CD8-positive, alpha-beta memory T cell (primary cell): ENCODE measurements around the gene NCKAP5. TPM values are rescaled to one million over a fixed set of nuclear protein-coding genes. Genes with fewer than 3 reads are reported as not detected.

Experiments used
- CTCF ChIA-PET: fragments of 350-600 bp; sonication (Branson Sonifier 250); formaldehyde crosslinking; loops from one replicate; lab custom pipeline; 2021; ENCODE audit warnings: antibody characterized with exemption; lab: Charles Lee
- POLR2A ChIA-PET: fragments of 350-600 bp; sonication (Branson Sonifier 250); formaldehyde crosslinking; loops from one replicate; lab custom pipeline; 2021; ENCODE audit warnings: antibody characterized with exemption; lab: Charles Lee
- DNase-seq, 5 donors: peaks; one replicate each; pipeline versions ENCODE4 v3.0.0 to v3.0.0-alpha.2; 2020 to 2022; ENCODE audit warnings: mixed read lengths in 1 of 5
- H3K27ac ChIP-seq: one replicate; pipeline ENCODE4 v1.7.0; 2013; ENCODE audit warnings: low read depth, mild to moderate bottlenecking, low read length, moderate library complexity
- H3K27me3 ChIP-seq: 2 replicates; pipeline ENCODE4 v1.7.0; 2013; ENCODE audit warnings: low read length, mild to moderate bottlenecking; ENCODE audit not compliant: insufficient read depth, poor library complexity, severe bottlenecking
- H3K36me3 ChIP-seq: 2 replicates; pipeline ENCODE4 v1.7.0; 2013; ENCODE audit warnings: mild to moderate bottlenecking, low read length, moderate library complexity; ENCODE audit not compliant: insufficient read depth
- H3K4me1 ChIP-seq: 2 replicates; pipeline ENCODE4 v1.7.0; 2013; ENCODE audit warnings: mild to moderate bottlenecking, low read length, moderate library complexity; ENCODE audit not compliant: insufficient read depth
- H3K4me3 ChIP-seq: 2 replicates; pipeline ENCODE4 v1.7.0; 2013; ENCODE audit warnings: mild to moderate bottlenecking, low read length
- H3K9me3 ChIP-seq: 2 replicates; pipeline ENCODE4 v1.7.0; 2013; ENCODE audit warnings: mild to moderate bottlenecking, low read length
- H3K27ac Mint-ChIP-seq, 8 donors: one replicate each; pipeline ENCODE4 v1.8.0; 2020 to 2021; ENCODE audit warnings: mixed read lengths in 8 of 8, mild to moderate bottlenecking in 6 of 8, inconsistent platforms in 3 of 8, moderate library complexity in 3 of 8
- H3K27me3 Mint-ChIP-seq, 2 donors: one replicate each; pipeline ENCODE4 v1.8.0; 2020 to 2021; ENCODE audit warnings: mixed read lengths in 2 of 2, mild to moderate bottlenecking in 1 of 2, moderate library complexity in 1 of 2
- H3K36me3 Mint-ChIP-seq, 3 donors: one replicate each; pipeline ENCODE4 v1.8.0; 2020 to 2021; ENCODE audit warnings: mixed read lengths in 3 of 3, inconsistent platforms in 1 of 3, mild to moderate bottlenecking in 1 of 3
- H3K4me1 Mint-ChIP-seq, 3 donors: one replicate each; pipeline ENCODE4 v1.8.0; 2020 to 2021; ENCODE audit warnings: mixed read lengths in 3 of 3, inconsistent platforms in 1 of 3, mild to moderate bottlenecking in 1 of 3
- H3K4me3 Mint-ChIP-seq, 7 donors: one replicate each; pipeline ENCODE4 v1.8.0; 2020 to 2021; ENCODE audit warnings: mixed read lengths in 7 of 7, mild to moderate bottlenecking in 6 of 7, moderate library complexity in 4 of 7, inconsistent platforms in 2 of 7
- H3K9me3 Mint-ChIP-seq, 5 donors: one replicate each; pipeline ENCODE4 v1.8.0; 2020 to 2022; ENCODE audit warnings: mixed read lengths in 5 of 5, mild to moderate bottlenecking in 3 of 5, moderate library complexity in 2 of 5, inconsistent platforms in 1 of 5
- polyA plus RNA-seq: library from polyadenylated mRNA; unstranded; fragments of 300-500 nt; fragmentation: Illumina TruSeq; gene quantifications from one replicate; pipeline ENCODE4 v1.2.3, GENCODE V29; 2021
- total RNA-seq, 2 experiments: library from RNA; stranded (reverse); gene quantifications; one replicate each; pipeline ENCODE4 v1.2.3, GENCODE V29; 2021

Gene NCKAP5
- total and polyA plus RNA-seq, 3 experiments from 2014 or later: not detected

GRCh38 chr2:133416736-133417135, 151.5 kb downstream of the NCKAP5 start:
- no peaks in the 10 kb centered on the region for H3K27me3 ChIP-seq
- POLR2A ChIA-PET: no interaction called here
- H3K36me3 ChIP-seq: no peaks in the 10 kb centered on the region
- H3K4me3 ChIP-seq: no peak overlapping the region
- Mint-ChIP-seq H3K27me3 (peaks cover 0 to 1% of the 10 kb centered on the region in 2 donors), H3K4me3 (no peak overlapping the region), H3K4me1 (no peaks in the 10 kb centered on the region), H3K9me3 (peaks cover 0 to 2% (median 0%) of the 10 kb centered on the region in 5 donors), H3K36me3 (no peaks in the 10 kb centered on the region), H3K27ac (no peak overlapping the region)
- no peaks in the 10 kb centered on the region for H3K4me1 ChIP-seq
- H3K9me3 ChIP-seq: no peaks in the 10 kb centered on the region
- CTCF ChIA-PET: no interaction called here
- no peak overlapping the region for H3K27ac ChIP-seq
- DNase-seq: no peak

GRCh38 chr2:133416146-133416545, 152.1 kb downstream of the NCKAP5 start:
- H3K4me3 ChIP-seq: no peak overlapping the region
- no peak overlapping the region for H3K4me3 Mint-ChIP-seq
- no peaks in the 10 kb centered on the region for H3K36me3 Mint-ChIP-seq
- ChIA-PET POLR2A (no interaction called here), CTCF (no interaction called here)
- H3K9me3 Mint-ChIP-seq: peaks cover 0 to 2% (median 0%) of the 10 kb centered on the region in 5 donors
- H3K4me1 ChIP-seq: no peaks in the 10 kb centered on the region
- H3K9me3 ChIP-seq: no peaks in the 10 kb centered on the region
- H3K27ac ChIP-seq: no peak overlapping the region
- H3K27ac Mint-ChIP-seq: no peak overlapping the region
- no peaks in the 10 kb centered on the region for H3K4me1 Mint-ChIP-seq
- no peaks in the 10 kb centered on the region for H3K36me3 ChIP-seq
- no peaks in the 10 kb centered on the region for H3K27me3 ChIP-seq
- no peak for DNase-seq
- peaks cover 0 to 1% of the 10 kb centered on the region in 2 donors for H3K27me3 Mint-ChIP-seq

- no peak overlapping the region for H3K4me3 ChIP-seq
- no peak overlapping the region for H3K27ac ChIP-seq
- H3K36me3 ChIP-seq: no peaks in the 10 kb centered on the region
- H3K27me3 ChIP-seq: no peaks in the 10 kb centered on the region
- H3K4me1 ChIP-seq: no peaks in the 10 kb centered on the region
- H3K4me3 Mint-ChIP-seq: no peak overlapping the region
- H3K27ac Mint-ChIP-seq: no peak overlapping the region
- H3K9me3 Mint-ChIP-seq: peaks cover 0 to 2% (median 0%) of the 10 kb centered on the region in 5 donors
- no peaks in the 10 kb centered on the region for H3K9me3 ChIP-seq
- H3K27me3 Mint-ChIP-seq: peaks cover 0 to 1% of the 10 kb centered on the region in 2 donors
- CTCF ChIA-PET: no interaction called here
- no peaks in the 10 kb centered on the region for H3K4me1 Mint-ChIP-seq
- no peaks in the 10 kb centered on the region for H3K36me3 Mint-ChIP-seq
- DNase-seq: no peak
- POLR2A ChIA-PET: no interaction called here
Observed at GRCh38 chr2:133415210-133415876, 152.9 kb downstream of the NCKAP5 start.

GRCh38 chr2:133414486-133415209, 153.6 kb downstream of the NCKAP5 start:
- H3K36me3 Mint-ChIP-seq: no peaks in the 10 kb centered on the region
- ChIA-PET CTCF (no interaction called here), POLR2A (no interaction called here)
- peaks cover 0 to 2% (median 0%) of the 10 kb centered on the region in 5 donors for H3K9me3 Mint-ChIP-seq
- peaks cover 0 to 1% of the 10 kb centered on the region in 2 donors for H3K27me3 Mint-ChIP-seq
- no peak overlapping the region for H3K27ac Mint-ChIP-seq
- Histone ChIP-seq H3K4me3 (no peak overlapping the region), H3K9me3 (no peaks in the 10 kb centered on the region), H3K27ac (no peak overlapping the region), H3K27me3 (no peaks in the 10 kb centered on the region), H3K36me3 (no peaks in the 10 kb centered on the region), H3K4me1 (no peaks in the 10 kb centered on the region)
- DNase-seq: no peak
- no peaks in the 10 kb centered on the region for H3K4me1 Mint-ChIP-seq
- no peak overlapping the region for H3K4me3 Mint-ChIP-seq

- H3K9me3 ChIP-seq: no peaks in the 10 kb centered on the region
- no peaks in the 10 kb centered on the region for H3K4me1 ChIP-seq
- Mint-ChIP-seq H3K9me3 (peaks cover 0 to 2% (median 0%) of the 10 kb centered on the region in 5 donors), H3K27ac (no peak overlapping the region), H3K4me1 (no peaks in the 10 kb centered on the region), H3K36me3 (no peaks in the 10 kb centered on the region), H3K4me3 (no peak overlapping the region), H3K27me3 (peaks cover 0 to 1% of the 10 kb centered on the region in 2 donors)
- CTCF ChIA-PET: no interaction called here
- no peak for DNase-seq
- no peak overlapping the region for H3K27ac ChIP-seq
- no peaks in the 10 kb centered on the region for H3K27me3 ChIP-seq
- H3K4me3 ChIP-seq: no peak overlapping the region
- POLR2A ChIA-PET: no interaction called here
- no peaks in the 10 kb centered on the region for H3K36me3 ChIP-seq
Observed at GRCh38 chr2:133413863-133414262, 154.4 kb downstream of the NCKAP5 start.

GRCh38 chr2:133412694-133413093, 155.6 kb downstream of the NCKAP5 start:
- ChIA-PET POLR2A (no interaction called here), CTCF (no interaction called here)
- no peaks in the 10 kb centered on the region for H3K9me3 ChIP-seq
- Mint-ChIP-seq H3K4me1 (no peaks in the 10 kb centered on the region), H3K27me3 (peaks cover 0 to 5% of the 10 kb centered on the region in 2 donors), H3K27ac (no peak overlapping the region), H3K4me3 (no peak overlapping the region), H3K9me3 (peaks cover 0 to 2% (median 0%) of the 10 kb centered on the region in 5 donors), H3K36me3 (no peaks in the 10 kb centered on the region)
- no peaks in the 10 kb centered on the region for H3K27me3 ChIP-seq
- H3K4me3 ChIP-seq: no peak overlapping the region
- DNase-seq: no peak
- no peak overlapping the region for H3K27ac ChIP-seq
- H3K4me1 ChIP-seq: no peaks in the 10 kb centered on the region
- H3K36me3 ChIP-seq: no peaks in the 10 kb centered on the region

GRCh38 chr2:133411857-133412256, 156.4 kb downstream of the NCKAP5 start:
- DNase-seq: no peak
- H3K27ac ChIP-seq: no peak overlapping the region
- POLR2A ChIA-PET: no interaction called here
- H3K4me3 ChIP-seq: no peak overlapping the region
- Mint-ChIP-seq H3K27ac (no peak overlapping the region), H3K36me3 (no peaks in the 10 kb centered on the region), H3K4me1 (no peaks in the 10 kb centered on the region), H3K9me3 (peaks cover 0 to 2% (median 0%) of the 10 kb centered on the region in 5 donors), H3K27me3 (peaks cover 0 to 4% of the 10 kb centered on the region in 2 donors), H3K4me3 (no peak overlapping the region)
- H3K4me1 ChIP-seq: no peaks in the 10 kb centered on the region
- no peaks in the 10 kb centered on the region for H3K9me3 ChIP-seq
- H3K36me3 ChIP-seq: no peaks in the 10 kb centered on the region
- H3K27me3 ChIP-seq: no peaks in the 10 kb centered on the region
- CTCF ChIA-PET: no interaction called here

GRCh38 chr2:133411101-133411500, 157.2 kb downstream of the NCKAP5 start:
- Mint-ChIP-seq H3K4me3 (no peak overlapping the region), H3K27me3 (peaks cover 0 to 4% of the 10 kb centered on the region in 2 donors), H3K27ac (no peak overlapping the region), H3K4me1 (no peaks in the 10 kb centered on the region), H3K36me3 (no peaks in the 10 kb centered on the region), H3K9me3 (peaks cover 0 to 2% (median 0%) of the 10 kb centered on the region in 5 donors)
- Histone ChIP-seq H3K27ac (no peak overlapping the region), H3K9me3 (no peaks in the 10 kb centered on the region), H3K4me3 (no peak overlapping the region), H3K4me1 (no peaks in the 10 kb centered on the region), H3K27me3 (no peaks in the 10 kb centered on the region), H3K36me3 (no peaks in the 10 kb centered on the region)
- ChIA-PET CTCF (no interaction called here), POLR2A (no interaction called here)
- no peak for DNase-seq
